GM13976 (cell line): Measurements from ENCODE around the gene IGF2BP3.
"Not testable (repeated sequence)": the region's sequence is repeated elsewhere in the genome, so short reads cannot be mapped to it uniquely, and the experiment has no call there.

Experiments
- DNase-seq: peaks from one replicate; pipeline ENCODE4 v3.0.0; 2012; ENCODE audit warnings: low spot score
- CTCF ChIP-seq: IDR thresholded peaks from 2 replicates; pipeline ENCODE4 v1.5.1; 2012; ENCODE audit warnings: borderline replicate concordance, mild to moderate bottlenecking; ENCODE audit not compliant: insufficient read depth; ENCODE audit errors: extremely low read depth, missing control alignments, control extremely low read depth
- in situ Hi-C: fragments of 300-500 bp; cut with MboI; formaldehyde crosslinking; loops from one replicate; pipeline ENCODE4 v1.12.0; 2022; ENCODE audit warnings: low sequenced_read_pairs, mixed read lengths, inconsistent platforms; ENCODE audit not compliant: unreplicated experiment

IGF2BP3 gene

GRCh38 chr7:23331132-23331531, 139.2 kb downstream of the IGF2BP3 start:
- in situ Hi-C loops, result no loop called here

GRCh38 chr7:23315366-23315765, 154.9 kb downstream of the IGF2BP3 start:
- no peak for DNase-seq
- in situ Hi-C loops, result no loop called here
- no peak for TF ChIP-seq CTCF

More at GRCh38 chr7:23331132-23331531, 139.2 kb downstream of the IGF2BP3 start:
- DNase-seq, result no peak
- no peak for TF ChIP-seq CTCF

- DNase-seq, in situ Hi-C loops: not testable (repeated sequence)
Observed at GRCh38 chr7:23312141-23312540, 158.2 kb downstream of the IGF2BP3 start.

- DNase-seq, result no peak
- TF ChIP-seq CTCF, result no peak
- in situ Hi-C loops, result no loop called here
Observed at GRCh38 chr7:23308754-23309153, 161.5 kb downstream of the IGF2BP3 start.

- DNase-seq, result no peak
- no peak for TF ChIP-seq CTCF
- in situ Hi-C loops, result no loop called here
Observed at GRCh38 chr7:23306936-23307521, 163.3 kb downstream of the IGF2BP3 start.

GRCh38 chr7:23299770-23300300, 170.5 kb downstream of the IGF2BP3 start:
- no peak for TF ChIP-seq CTCF
- DNase-seq, result no peak
- in situ Hi-C loops, result loop anchor here (25.0 kb wide), 1 partner anchor 412 kb away; the partner anchor contains the start of gene STK31

GRCh38 chr7:23298885-23299769, 171.2 kb downstream of the IGF2BP3 start, which contains the start of gene MALSU1:
Gene MALSU1, plus strand, starts transcription at chr7:23299339. Its CDS starts 14 bp downstream, at chr7:23299353.
- in situ Hi-C loops, result loop anchor here (25.0 kb wide), 1 partner anchor 413 kb away; the partner anchor contains the start of gene STK31
- peak; percentile 97 for DNase-seq
- no peak for TF ChIP-seq CTCF
